Stimulated activated naive B cell treated with anti-CD40 and anti-IgM and Interleukin-4, amounts not matched to agents 10 μg/mL and 1 μg/mL and 100 μg/mL, for 72 hours (primary cell): Measurements from ENCODE around the gene DPYD.

Experiments
- ATAC-seq, 2 donors: fragments of 150-1000 bp; cut with Tn5 transposase; replicated peaks; 2 replicates each; pipeline ENCODE4 v1.10.0; 2021; ENCODE audit warnings: moderate library complexity in 1 of 2
- DNase-seq: peaks from one replicate; pipeline ENCODE4 v3.0.0; 2021
- H3K27ac Mint-ChIP-seq: one replicate; pipeline ENCODE4 v1.8.0; 2022; ENCODE audit warnings: mild to moderate bottlenecking, mixed read lengths
- H3K27me3 Mint-ChIP-seq, 2 donors: one replicate each; pipeline ENCODE4 v1.8.0; 2022; ENCODE audit warnings: mixed read lengths in 2 of 2
- H3K36me3 Mint-ChIP-seq, 2 donors: one replicate each; pipeline ENCODE4 v1.8.0; 2022; ENCODE audit warnings: mixed read lengths in 2 of 2, mild to moderate bottlenecking in 1 of 2
- H3K4me1 Mint-ChIP-seq, 2 donors: one replicate each; pipeline ENCODE4 v1.8.0; 2022; ENCODE audit warnings: mixed read lengths in 2 of 2, mild to moderate bottlenecking in 1 of 2
- H3K4me3 Mint-ChIP-seq, 2 donors: one replicate each; pipeline ENCODE4 v1.8.0; 2022; ENCODE audit warnings: mild to moderate bottlenecking in 2 of 2, mixed read lengths in 2 of 2, moderate library complexity in 1 of 2
- H3K9me3 Mint-ChIP-seq, 2 donors: one replicate each; pipeline ENCODE4 v1.8.0; 2022; ENCODE audit warnings: mixed read lengths in 2 of 2, mild to moderate bottlenecking in 1 of 2

DPYD gene

DNA sequence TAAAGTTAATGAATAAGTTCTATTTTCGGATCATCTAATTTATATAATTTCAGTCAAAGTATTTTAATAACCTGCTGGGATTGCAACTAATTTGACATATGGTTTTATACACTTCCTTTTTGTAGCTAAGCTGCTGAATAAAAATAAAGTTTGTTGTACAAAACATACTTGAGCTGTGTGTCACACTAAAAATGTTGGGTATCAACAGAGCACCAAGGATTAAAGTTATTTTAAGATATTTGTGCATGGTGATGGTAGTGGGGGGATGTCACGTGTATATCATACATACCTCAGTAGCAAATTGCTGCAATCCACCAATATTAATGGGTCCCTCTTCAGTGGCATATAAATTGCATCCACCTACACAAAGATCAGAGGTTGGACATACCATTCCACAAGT, 199.6 kb downstream of the DPYD start:
- no peaks in the 10 kb centered on the region for H3K27me3 Mint-ChIP-seq
- H3K9me3 Mint-ChIP-seq, result peaks cover 10 to 12% of the 10 kb centered on the region in 2 donors
- peaks cover 0 to 2% of the 10 kb centered on the region in 2 donors for H3K4me1 Mint-ChIP-seq
- ATAC-seq (no peak), DNase-seq (no peak)
- peaks cover 20 to 22% of the 10 kb centered on the region in 2 donors for H3K36me3 Mint-ChIP-seq
- H3K27ac Mint-ChIP-seq, result no peak overlapping the region
- H3K4me3 Mint-ChIP-seq, result no peak overlapping the region

DNA sequence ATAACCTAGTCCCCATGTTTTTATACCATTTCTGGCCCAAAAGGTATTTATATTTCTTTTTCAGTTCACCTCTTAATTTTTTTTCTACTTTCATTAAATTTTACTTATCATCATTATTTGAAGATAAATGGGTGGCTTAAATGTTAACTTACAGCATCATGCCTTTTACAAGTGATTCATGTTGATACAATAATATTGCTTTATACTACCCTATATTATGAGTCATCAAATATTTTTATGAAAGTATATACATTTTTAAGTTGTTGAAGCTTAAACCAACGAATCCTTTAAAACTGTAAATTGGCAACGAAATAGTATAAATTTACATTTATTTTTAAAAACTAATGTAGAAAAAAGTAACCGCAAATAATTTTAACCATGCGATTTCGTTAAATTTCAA, 207.9 kb downstream of the DPYD start:
- no peaks in the 10 kb centered on the region for H3K4me1 Mint-ChIP-seq
- no peak overlapping the region for H3K4me3 Mint-ChIP-seq
- peaks cover 4% of the 10 kb centered on the region in 2 donors for H3K9me3 Mint-ChIP-seq
- ATAC-seq (no peak), DNase-seq (no peak)
- no peak overlapping the region for H3K27ac Mint-ChIP-seq
- H3K36me3 Mint-ChIP-seq, result peaks cover 6 to 7% of the 10 kb centered on the region in 2 donors
- H3K27me3 Mint-ChIP-seq, result no peaks in the 10 kb centered on the region

DNA sequence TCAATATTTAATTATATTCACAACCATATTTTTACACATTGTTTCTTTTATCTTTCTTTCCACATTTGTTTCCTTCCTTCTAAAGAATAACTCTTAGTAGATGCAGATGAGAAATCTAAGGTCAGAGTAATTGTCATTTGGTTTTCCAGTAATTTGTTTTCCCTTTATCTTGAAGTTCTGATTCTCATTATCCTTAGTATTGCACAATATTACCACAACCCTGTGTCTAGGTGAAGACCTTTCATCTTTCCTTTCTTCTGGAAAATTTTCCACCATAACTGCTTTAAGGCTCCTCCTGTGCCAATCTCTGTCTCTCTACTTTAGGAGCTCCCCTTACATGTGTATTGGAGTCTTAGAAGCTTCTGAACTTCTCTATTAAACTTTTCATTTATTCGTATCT, 209.0 kb downstream of the DPYD start:
- Mint-ChIP-seq H3K27me3 (no peaks in the 10 kb centered on the region), H3K27ac (no peak overlapping the region), H3K4me3 (no peak overlapping the region), H3K36me3 (peaks cover 0 to 2% of the 10 kb centered on the region in 2 donors), H3K4me1 (no peaks in the 10 kb centered on the region), H3K9me3 (peaks cover 0 to 4% of the 10 kb centered on the region in 2 donors)
- DNase-seq, result no peak
- no peak for ATAC-seq

DNA sequence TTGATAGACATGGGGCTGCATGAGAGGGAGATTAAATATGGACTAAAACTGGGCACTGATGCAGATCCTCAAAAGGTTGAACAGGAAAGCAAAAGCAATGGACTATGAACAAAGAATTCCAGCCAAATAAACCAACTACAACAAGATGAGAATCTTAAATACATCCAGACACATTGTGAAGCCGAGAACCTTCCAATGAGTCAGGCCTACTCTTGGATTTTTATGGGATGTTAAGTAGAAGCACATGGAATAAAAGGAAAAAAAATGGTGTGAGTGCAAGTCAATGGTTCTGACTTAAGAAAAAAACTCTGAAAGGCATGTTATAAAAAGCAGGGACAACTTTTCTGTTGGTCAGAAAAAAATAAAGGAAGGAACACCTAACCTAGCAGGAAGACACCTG, 227.2 kb downstream of the DPYD start:
- H3K4me3 Mint-ChIP-seq, result no peak overlapping the region
- DNase-seq, result no peak
- no peaks in the 10 kb centered on the region for H3K9me3 Mint-ChIP-seq
- H3K27me3 Mint-ChIP-seq, result no peaks in the 10 kb centered on the region
- no peak overlapping the region for H3K27ac Mint-ChIP-seq
- no peak for ATAC-seq
- H3K4me1 Mint-ChIP-seq, result no peaks in the 10 kb centered on the region
- peaks cover 9 to 11% of the 10 kb centered on the region in 2 donors for H3K36me3 Mint-ChIP-seq

DNA sequence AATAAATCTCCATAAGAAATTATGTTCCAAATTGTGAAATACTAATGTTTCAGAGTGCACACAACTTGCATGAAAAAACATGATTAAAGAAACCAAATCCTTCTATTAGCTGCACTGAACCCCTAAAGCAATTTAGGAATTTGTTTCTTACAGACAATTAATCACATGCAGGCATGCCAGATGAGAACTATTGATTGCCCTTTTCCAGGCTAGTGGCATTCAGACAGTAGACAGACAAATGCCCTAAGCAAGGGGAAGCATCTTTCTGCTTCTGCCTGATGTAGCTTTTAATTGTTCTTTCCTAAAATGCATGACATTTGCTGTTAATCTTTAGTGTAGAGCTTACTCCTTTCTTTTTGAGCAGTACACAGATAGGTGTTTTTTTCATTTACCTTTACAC, 229.5 kb downstream of the DPYD start:
- Mint-ChIP-seq H3K36me3 (peaks cover 20% of the 10 kb centered on the region in 2 donors), H3K4me1 (no peaks in the 10 kb centered on the region), H3K4me3 (no peak overlapping the region), H3K9me3 (no peaks in the 10 kb centered on the region), H3K27ac (no peak overlapping the region), H3K27me3 (no peaks in the 10 kb centered on the region)
- DNase-seq, result no peak
- ATAC-seq, result no peak

DNA sequence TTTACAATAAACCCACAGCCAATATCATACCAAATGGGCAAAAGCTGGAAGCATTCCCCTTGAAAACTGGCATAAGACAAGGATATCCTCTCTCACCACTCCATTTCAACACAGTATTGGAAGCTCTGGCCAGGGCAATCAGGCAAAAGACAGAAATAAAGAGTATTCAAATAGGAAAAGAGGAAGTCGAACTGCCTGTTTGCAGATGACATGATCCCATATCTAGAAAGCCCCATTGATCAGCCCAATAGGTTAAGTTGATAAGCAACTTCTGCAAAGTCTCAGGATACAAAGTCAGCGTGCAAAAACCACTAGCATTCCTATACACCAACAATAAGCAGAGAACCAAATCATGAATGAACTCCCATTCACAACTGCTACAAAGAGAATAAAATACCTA, 235.5 kb downstream of the DPYD start:
- Mint-ChIP-seq H3K4me3 (no peak overlapping the region), H3K9me3 (peaks cover 0 to 3% of the 10 kb centered on the region in 2 donors), H3K36me3 (peaks cover 17 to 19% of the 10 kb centered on the region in 2 donors), H3K27ac (no peak overlapping the region), H3K27me3 (no peaks in the 10 kb centered on the region), H3K4me1 (peaks cover 2 to 6% of the 10 kb centered on the region in 2 donors)
- DNase-seq (no peak), ATAC-seq (no peak)

DNA sequence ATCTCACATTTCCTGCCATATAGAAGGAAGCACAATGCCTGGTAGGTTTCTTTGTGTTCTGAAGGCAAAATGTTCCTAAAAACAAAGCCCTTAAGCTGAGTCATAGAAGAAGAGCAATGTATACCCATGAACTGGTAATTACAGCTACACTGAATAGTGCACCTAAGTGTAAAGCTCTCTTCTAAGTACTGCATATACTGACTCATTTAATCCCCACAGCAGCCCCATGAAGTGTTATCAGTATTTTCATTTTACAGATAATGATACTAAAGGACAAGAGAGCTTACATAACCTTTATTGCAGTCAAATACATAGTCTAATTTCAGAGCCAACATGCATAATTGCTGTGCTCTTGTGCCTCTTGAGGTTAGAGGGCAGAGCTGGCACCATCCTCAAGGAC, 239.9 kb downstream of the DPYD start:
- DNase-seq, result no peak
- peaks cover 2 to 6% of the 10 kb centered on the region in 2 donors for H3K4me1 Mint-ChIP-seq

DNA sequence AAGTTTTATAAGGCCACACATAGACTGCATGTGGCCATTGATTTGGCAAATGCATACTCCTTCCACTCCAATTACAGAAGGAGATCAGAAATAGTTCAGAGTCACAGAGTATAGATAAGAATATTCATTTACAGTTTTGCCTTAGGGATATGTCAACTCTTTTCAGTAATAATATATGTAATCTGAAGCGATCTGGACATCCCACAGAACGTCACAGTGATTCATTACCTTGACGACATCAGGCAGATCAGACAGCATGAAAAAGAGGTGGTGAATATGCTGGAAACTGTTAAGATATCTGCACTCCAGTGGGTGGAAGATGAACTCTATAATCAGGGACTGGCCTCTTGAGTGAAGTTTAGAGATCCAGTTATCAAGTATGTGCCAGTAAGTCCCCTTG, 240.4 kb downstream of the DPYD start:
- peaks cover 0 to 4% of the 10 kb centered on the region in 2 donors for H3K9me3 Mint-ChIP-seq
- no peak overlapping the region for H3K27ac Mint-ChIP-seq
- H3K27me3 Mint-ChIP-seq, result no peaks in the 10 kb centered on the region
- ATAC-seq (no peak), DNase-seq (no peak)
- H3K4me3 Mint-ChIP-seq, result no peak overlapping the region
- peaks cover under 1 to 4% of the 10 kb centered on the region in 2 donors for H3K4me1 Mint-ChIP-seq
- peaks cover 12 to 17% of the 10 kb centered on the region in 2 donors for H3K36me3 Mint-ChIP-seq

More for the DNA sequence above, 239.9 kb downstream of the DPYD start:
- no peak for ATAC-seq
- H3K27ac Mint-ChIP-seq, result no peak overlapping the region
- H3K4me3 Mint-ChIP-seq, result no peak overlapping the region
- H3K27me3 Mint-ChIP-seq, result no peaks in the 10 kb centered on the region
- H3K9me3 Mint-ChIP-seq, result peaks cover 1 to 3% of the 10 kb centered on the region in 2 donors
- peaks cover 15 to 19% of the 10 kb centered on the region in 2 donors for H3K36me3 Mint-ChIP-seq

DNA sequence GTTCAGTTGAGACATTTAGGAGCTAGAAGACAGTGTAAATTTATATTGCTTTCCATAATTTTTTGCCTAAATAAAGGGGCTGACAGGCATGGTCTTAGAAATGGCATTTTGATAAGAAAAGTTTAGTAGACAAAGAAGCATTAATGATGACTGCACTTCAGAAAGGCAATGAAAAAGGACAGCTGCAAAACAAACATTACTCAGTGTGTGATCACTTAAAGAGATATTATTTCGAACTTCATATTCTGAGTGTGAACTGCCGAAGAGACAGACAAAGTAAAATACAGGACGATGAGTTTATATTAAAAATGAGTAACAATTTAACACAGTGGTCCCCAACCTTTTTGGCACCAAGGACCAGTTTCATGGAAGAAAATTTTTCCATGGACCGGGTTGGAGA, 243.1 kb downstream of the DPYD start:
- peaks cover 0 to 4% of the 10 kb centered on the region in 2 donors for H3K9me3 Mint-ChIP-seq
- H3K36me3 Mint-ChIP-seq, result peaks cover 11 to 15% of the 10 kb centered on the region in 2 donors
- no peak overlapping the region for H3K4me3 Mint-ChIP-seq
- no peak for DNase-seq
- H3K27me3 Mint-ChIP-seq, result no peaks in the 10 kb centered on the region
- no peaks in the 10 kb centered on the region for H3K4me1 Mint-ChIP-seq
- no peak for ATAC-seq
- no peak overlapping the region for H3K27ac Mint-ChIP-seq

DNA sequence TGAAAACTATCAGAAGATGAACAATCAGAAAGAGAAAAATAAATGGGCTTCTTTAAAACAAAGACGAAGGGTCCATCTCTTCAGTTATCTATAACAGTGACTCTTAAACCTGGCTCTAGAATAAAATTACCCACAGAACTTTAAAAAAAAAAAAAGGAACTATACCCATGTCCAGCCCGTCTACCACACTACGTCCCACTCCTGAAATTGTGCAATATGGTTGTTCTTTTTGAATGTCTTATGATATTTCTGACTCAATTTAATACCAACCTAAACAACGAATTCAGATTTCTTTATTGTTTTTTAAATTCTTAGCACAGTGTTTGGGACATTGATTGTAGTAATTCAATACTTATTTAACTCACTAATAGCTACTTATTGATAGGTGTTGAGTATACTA, 246.3 kb downstream of the DPYD start:
- Mint-ChIP-seq H3K27me3 (no peaks in the 10 kb centered on the region), H3K4me1 (no peaks in the 10 kb centered on the region), H3K9me3 (peaks cover 0 to 4% of the 10 kb centered on the region in 2 donors), H3K36me3 (peaks cover 11 to 23% of the 10 kb centered on the region in 2 donors), H3K4me3 (no peak overlapping the region), H3K27ac (no peak overlapping the region)
- DNase-seq (no peak), ATAC-seq (no peak)

DNA sequence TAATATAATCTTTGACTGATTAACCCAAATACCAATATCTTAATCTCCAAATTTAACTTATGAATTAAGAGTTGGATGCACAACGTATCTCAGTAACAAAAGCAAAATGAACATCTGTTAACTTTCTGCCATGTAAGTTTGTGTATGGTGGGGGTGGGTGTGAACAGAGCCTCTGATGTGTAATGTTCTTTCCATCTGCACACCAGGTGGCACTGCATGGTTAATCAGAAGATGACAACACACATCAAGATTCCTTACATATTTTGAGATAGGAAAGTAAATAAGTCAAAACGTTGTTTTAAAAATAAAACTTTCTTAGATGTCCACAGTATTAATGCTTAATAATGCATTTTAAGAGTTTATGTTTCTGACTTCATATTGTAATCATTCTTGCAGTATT, 251.9 kb downstream of the DPYD start:
- H3K4me1 Mint-ChIP-seq, result no peaks in the 10 kb centered on the region
- H3K27me3 Mint-ChIP-seq, result no peaks in the 10 kb centered on the region
- H3K9me3 Mint-ChIP-seq, result no peaks in the 10 kb centered on the region
- H3K27ac Mint-ChIP-seq, result no peak overlapping the region
- no peak for DNase-seq
- no peak overlapping the region for H3K4me3 Mint-ChIP-seq
- ATAC-seq, result no peak
- peaks cover 0 to 8% of the 10 kb centered on the region in 2 donors for H3K36me3 Mint-ChIP-seq

DNA sequence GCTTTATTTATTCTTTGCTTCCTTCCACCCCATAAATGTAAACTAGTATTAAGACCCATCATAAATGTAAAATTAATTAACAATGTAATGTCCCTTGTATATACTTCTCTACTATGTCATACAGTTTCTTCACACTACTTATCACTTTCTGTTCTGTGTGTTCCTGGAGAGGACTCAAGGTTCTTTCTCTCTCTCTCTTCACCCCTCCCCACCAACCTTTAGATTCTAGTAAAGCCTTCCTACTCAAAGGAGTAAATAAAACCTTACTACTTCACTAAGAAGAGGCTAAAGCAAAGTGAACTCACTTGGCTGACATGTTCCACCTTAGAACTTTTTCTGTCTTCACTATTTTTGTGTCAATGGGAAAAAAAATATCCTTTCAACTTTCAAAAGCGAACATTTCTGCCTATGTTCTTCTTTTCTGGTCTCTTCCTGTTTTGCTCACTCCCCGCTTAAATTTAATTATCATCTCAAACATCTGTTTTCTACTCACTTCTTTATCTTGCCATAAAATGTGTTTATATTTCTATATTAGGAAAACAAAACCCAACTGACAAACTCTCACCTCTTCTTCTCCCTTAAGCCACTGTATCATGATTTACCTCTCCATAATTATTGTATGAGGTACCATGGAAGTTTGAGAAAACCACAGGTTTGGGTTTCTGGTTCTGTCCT, 260.3 kb downstream of the DPYD start:
- no peak for ATAC-seq
- no peak for DNase-seq
- H3K27ac Mint-ChIP-seq, result no peak overlapping the region
- H3K36me3 Mint-ChIP-seq, result peaks cover 0 to 1% of the 10 kb centered on the region in 2 donors
- peaks cover 0 to 11% of the 10 kb centered on the region in 2 donors for H3K4me1 Mint-ChIP-seq
- no peaks in the 10 kb centered on the region for H3K9me3 Mint-ChIP-seq
- no peak overlapping the region for H3K4me3 Mint-ChIP-seq
- no peaks in the 10 kb centered on the region for H3K27me3 Mint-ChIP-seq

DNA sequence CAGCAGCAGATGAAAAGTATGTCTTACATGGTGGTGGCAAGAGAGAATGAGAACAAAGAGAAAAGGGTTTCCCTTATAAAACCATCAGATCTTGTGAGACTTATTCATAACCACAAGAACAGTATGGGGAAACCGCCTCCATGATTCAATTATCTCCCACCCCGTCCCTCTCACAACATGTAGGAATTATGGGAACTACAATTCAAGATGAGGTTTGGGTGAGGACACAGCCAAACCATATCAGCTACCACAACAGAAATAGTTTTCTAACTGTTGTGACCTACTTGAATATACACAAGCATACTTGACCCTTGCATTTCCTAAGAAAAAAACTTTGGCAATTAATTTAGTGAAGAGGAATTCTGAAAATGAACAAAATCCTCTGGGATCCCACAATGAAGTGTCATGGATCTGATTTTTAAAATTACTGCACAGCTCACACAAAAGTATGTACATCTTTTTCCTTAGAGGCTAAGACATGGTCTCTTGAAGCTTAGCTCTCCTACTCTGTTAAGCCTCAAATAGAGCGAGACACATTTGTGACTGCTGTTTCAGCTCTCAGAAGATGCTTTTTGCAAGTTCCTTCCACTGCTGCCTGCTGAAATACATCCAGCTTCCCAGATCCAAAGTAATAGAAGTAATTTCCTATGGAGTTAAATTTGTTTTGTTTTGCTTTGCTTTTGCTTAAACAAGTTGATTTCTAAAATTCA, 265.8 kb downstream of the DPYD start:
- Mint-ChIP-seq H3K9me3 (no peaks in the 10 kb centered on the region), H3K4me3 (no peak overlapping the region), H3K36me3 (peaks cover 1 to 3% of the 10 kb centered on the region in 2 donors), H3K27me3 (no peaks in the 10 kb centered on the region), H3K4me1 (no peaks in the 10 kb centered on the region), H3K27ac (no peak overlapping the region)
- no peak for ATAC-seq
- no peak for DNase-seq

DNA sequence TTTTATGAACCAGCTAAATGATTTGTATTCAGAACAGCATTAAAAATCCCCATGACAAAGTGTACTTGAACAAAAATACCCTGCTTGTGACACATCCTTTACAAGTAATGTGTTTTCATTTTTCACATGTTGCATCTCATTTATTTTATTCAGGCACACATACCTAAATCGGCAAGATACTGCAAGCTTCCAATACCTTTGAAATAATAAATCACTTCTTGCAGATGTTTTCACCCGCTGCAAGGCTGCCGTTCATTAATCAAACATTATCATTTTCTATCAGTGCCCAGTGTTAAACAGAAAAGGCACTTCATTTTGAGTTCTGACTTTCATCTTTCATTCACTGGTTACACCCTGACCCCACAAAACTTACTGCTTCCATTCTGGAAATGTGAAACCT, 269.6 kb downstream of the DPYD start:
- H3K27ac Mint-ChIP-seq, result no peak overlapping the region
- H3K9me3 Mint-ChIP-seq, result peaks cover 5 to 9% of the 10 kb centered on the region in 2 donors
- ATAC-seq (no peak), DNase-seq (no peak)
- H3K27me3 Mint-ChIP-seq, result no peaks in the 10 kb centered on the region
- H3K4me3 Mint-ChIP-seq, result no peak overlapping the region
- H3K36me3 Mint-ChIP-seq, result peaks cover 7 to 17% of the 10 kb centered on the region in 2 donors
- H3K4me1 Mint-ChIP-seq, result no peaks in the 10 kb centered on the region

DNA sequence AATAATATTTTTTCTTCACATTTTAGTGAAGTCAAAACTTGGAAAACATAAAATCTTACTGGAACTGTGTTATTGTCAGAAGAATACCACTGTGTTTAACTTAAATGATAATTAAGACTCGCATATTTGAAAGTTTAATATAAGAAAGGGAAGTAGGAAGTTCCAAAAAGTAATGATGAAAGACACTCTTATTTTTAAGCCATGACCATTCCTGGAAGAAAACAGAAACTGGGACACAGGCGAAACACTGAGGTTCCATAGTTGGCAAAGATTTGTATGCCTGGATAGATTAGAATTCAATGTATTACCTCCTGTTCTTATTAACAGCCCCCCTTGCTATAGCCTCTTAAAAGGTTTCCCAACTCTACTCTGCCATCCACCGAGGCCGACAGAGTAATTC, 271.2 kb downstream of the DPYD start:
- Mint-ChIP-seq H3K4me3 (no peak overlapping the region), H3K27me3 (no peaks in the 10 kb centered on the region), H3K4me1 (no peaks in the 10 kb centered on the region), H3K9me3 (peaks cover 7 to 12% of the 10 kb centered on the region in 2 donors), H3K36me3 (peaks cover 9 to 20% of the 10 kb centered on the region in 2 donors), H3K27ac (no peak overlapping the region)
- no peak for ATAC-seq
- no peak for DNase-seq
